ENCODE measurements around the gene SFXN4. TPM values are rescaled to one million over a fixed set of nuclear protein-coding genes. Genes with fewer than 3 reads are reported as not detected.

Gene SFXN4, protein sequence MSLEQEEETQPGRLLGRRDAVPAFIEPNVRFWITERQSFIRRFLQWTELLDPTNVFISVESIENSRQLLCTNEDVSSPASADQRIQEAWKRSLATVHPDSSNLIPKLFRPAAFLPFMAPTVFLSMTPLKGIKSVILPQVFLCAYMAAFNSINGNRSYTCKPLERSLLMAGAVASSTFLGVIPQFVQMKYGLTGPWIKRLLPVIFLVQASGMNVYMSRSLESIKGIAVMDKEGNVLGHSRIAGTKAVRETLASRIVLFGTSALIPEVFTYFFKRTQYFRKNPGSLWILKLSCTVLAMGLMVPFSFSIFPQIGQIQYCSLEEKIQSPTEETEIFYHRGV
- 46.0 to 53.8 TPM (median 51.0 TPM) in 5 replicates for total RNA-seq (2022; extraction: Qiagen RNA extraction; ENCODE audit: low read depth)

GRCh38 chr10:119165171-119166117 is at the start of gene SFXN4:
SFXN4 (minus strand) TSS chr10:119165714; CDS start chr10:119165647, 67 bp downstream.

GRCh38 chr10:119207366-119207666 is 41.8 kb upstream of the SFXN4 start, which contains the start of gene GRK5:
GRK5 (plus strand) TSS chr10:119207571; CDS start chr10:119207918, 347 bp downstream.

DNA sequence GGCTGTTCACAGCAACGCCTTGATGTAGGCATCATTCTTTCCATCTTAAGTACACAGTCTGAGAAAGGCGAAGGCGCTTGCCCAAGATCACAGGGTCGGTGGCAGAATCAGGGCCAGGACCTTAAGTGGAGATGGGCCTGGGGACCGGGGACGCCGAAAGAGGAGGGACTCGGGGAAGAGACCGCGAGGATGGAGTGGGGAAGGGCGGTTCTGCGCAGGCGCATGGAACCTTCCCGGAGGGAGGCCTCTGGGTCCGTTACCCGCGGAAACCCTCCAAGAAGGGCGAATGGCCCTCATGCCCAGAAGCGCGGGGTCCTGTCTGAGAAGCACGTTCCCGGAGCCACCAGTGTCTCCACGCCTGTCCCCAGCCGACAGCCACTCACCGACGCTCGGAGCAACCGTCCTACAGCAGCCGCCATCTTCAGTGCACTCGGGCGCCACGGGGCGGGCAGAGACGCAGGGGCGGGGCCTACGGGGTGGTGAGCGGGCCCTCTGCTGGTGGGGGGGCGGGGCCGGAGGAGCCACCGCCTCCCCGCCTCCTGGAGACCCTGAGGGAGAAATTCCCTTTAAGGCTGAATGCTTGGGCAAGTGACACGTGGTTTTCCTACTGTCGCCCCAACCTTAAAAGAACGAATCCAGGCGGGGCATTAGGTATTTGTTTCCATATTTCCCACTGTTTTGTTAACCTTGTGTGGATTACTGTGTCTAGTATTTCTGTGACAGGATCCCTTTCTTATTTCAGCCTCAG is 13.0 kb upstream of the SFXN4 start, which contains the start of gene PRDX3:
Gene PRDX3, minus strand, starts transcription at position 441 of the 748 bp plus-strand sequence. Its CDS starts 22 bp downstream, at position 419.

DNA sequence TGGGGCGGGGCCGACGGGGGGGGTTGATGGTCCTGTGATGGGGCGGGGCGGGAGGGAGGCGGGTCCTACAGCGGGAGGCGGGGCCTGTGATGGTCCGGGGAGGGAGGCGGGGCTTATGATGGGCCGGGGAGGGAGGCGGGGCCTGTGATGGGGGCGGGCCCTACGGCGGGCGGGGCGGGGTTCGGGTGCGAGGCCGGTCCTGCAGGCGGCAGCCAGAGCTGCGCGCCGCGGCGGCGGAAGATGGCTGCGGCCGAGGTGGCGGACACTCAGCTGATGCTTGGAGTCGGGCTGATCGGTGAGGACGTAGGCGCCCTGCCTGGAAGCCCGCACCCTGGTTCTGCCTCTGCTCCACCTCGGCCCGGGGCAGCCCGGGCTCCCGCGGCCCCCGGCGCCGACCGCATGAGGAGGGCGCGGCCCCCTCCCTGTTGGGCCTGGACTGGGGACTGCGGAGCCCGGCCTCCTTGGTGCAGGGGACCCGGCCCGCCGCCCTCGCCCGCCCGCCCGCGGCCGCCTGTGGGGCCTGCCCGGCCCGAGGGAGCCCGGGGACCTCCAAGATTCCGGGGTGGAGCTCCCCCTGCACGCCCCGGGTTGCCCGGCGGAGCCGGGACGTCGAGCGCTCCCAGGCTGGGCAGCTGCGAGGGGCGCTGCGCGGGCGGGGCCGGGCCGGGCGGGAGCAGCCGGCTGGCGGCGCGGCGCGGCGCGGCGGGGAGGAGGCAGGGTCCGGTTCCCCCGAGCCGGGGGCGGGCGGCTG is 61.4 kb downstream of the SFXN4 start, which contains the start of gene DENND10:
Gene DENND10, plus strand, starts transcription at position 211 of the 751 bp plus-strand sequence. Its CDS starts 30 bp downstream, at position 241.

Other genes starting within 250 kb of the SFXN4 start
- 2.4 to 3.1 TPM (median 2.8 TPM) in 5 replicates for gene NANOS1, start 136.0 kb downstream of the SFXN4 start, total RNA-seq (2022; extraction: Qiagen RNA extraction; ENCODE audit: low read depth)
- 136 to 163 TPM (median 156 TPM) in 5 replicates for gene EIF3A, start 84.9 kb downstream of the SFXN4 start, total RNA-seq (2022; extraction: Qiagen RNA extraction; ENCODE audit: low read depth)
- 47.7 to 60.1 TPM (median 58.7 TPM) in 5 replicates for gene DENND10, start 61.6 kb downstream of the SFXN4 start, total RNA-seq (2022; extraction: Qiagen RNA extraction; ENCODE audit: low read depth)
- gene PRDX3, start 13.1 kb upstream of the SFXN4 start, total RNA-seq (2022; extraction: Qiagen RNA extraction; ENCODE audit: low read depth) = 281 to 353 TPM (median 322 TPM) in 5 replicates
- 11.3 to 14.6 TPM (median 13.4 TPM) in 5 replicates for gene GRK5, start 41.9 kb upstream of the SFXN4 start, total RNA-seq (2022; extraction: Qiagen RNA extraction; ENCODE audit: low read depth)